SU-DHL-6 (cell line): ENCODE measurements around the gene CGREF1.

Source experiments
- CTCF ChIP-seq: fragments of 200-600 bp; sonication (generic); IDR thresholded peaks from one replicate; pipeline ENCODE4 v1.5.1; 2017; ENCODE audit warnings: antibody characterized with exemption, mild to moderate bottlenecking, low read length, moderate library complexity; ENCODE audit not compliant: insufficient read depth, poor library complexity, severe bottlenecking
- EZH2phosphoT487 ChIP-seq: fragments of 200-600 bp; sonication (generic), shearing (Covaris generic); conservative IDR thresholded peaks from 2 replicates; pipeline ENCODE4 v1.6.1; 2018; ENCODE audit warnings: mild to moderate bottlenecking, antibody characterized with exemption, low read length, moderate library complexity, mixed read lengths

DNA sequence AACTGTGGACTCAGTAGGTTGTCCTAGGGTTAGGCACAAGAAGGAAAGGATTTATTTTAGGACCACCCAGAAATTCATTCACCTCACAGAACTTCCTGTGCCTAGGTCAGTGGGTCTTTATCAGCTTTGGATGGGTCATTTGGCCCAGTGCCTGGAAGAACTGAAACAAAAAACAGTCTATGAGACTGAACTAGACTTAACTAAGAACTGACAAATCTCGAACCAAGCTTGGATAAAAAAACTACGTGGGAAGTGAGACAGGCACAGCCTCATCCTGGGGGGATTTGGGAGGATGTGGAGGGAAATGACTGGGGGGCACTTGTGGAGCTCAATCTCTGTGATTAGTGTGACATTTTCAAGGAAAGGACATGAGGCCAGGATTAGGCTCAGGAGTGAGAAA lies 45.1 kb downstream of the CGREF1 start:
- TF ChIP-seq CTCF (no peak), EZH2phosphoT487 (no peak)
